ENCODE measurements around the gene ISOC2.
"Not testable (repeated sequence)": the region's sequence is repeated elsewhere in the genome, so short reads cannot be mapped to it uniquely, and the experiment has no call there.

ISOC2 gene

DNA sequence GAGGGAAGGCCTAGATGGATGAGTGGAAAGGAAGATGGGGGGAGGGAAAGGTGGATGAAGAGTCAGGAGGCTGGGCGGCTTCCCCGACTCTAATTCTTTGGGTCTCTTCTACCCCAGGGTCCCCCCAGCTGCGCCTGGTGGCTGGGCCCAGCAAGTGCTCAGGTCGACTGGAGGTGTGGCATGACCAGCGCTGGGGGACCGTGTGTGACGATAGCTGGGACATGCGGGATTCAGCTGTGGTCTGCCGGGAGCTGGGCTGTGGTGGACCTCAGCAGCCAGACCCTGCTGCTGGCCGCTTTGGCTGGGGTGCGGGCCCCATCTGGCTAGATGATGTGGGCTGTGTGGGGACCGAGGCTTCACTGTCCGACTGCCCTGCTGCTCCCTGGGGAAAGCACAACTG lies 36.3 kb upstream of the ISOC2 start:
- TF ChIP-seq EZH2 (IDR thresholded peaks at IDR 0.05; ENCODE audit: borderline replicate concordance, low read length) = no peak
- TF ChIP-seq, protein P1, sequence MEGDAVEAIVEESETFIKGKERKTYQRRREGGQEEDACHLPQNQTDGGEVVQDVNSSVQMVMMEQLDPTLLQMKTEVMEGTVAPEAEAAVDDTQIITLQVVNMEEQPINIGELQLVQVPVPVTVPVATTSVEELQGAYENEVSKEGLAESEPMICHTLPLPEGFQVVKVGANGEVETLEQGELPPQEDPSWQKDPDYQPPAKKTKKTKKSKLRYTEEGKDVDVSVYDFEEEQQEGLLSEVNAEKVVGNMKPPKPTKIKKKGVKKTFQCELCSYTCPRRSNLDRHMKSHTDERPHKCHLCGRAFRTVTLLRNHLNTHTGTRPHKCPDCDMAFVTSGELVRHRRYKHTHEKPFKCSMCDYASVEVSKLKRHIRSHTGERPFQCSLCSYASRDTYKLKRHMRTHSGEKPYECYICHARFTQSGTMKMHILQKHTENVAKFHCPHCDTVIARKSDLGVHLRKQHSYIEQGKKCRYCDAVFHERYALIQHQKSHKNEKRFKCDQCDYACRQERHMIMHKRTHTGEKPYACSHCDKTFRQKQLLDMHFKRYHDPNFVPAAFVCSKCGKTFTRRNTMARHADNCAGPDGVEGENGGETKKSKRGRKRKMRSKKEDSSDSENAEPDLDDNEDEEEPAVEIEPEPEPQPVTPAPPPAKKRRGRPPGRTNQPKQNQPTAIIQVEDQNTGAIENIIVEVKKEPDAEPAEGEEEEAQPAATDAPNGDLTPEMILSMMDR (IDR thresholded peaks at IDR 0.05; ENCODE audit: low read length) = no peak
- no peaks in the 10 kb centered on the region for H3K4me1 ChIP-seq (ENCODE audit: insufficient read depth, low read length, severe bottlenecking)

GRCh38 chr19:55496820-55497219 lies 35.4 kb upstream of the ISOC2 start:
- H3K79me2 ChIP-seq (ENCODE audit: insufficient read depth, low read length); H3K4me2 ChIP-seq (ENCODE audit: low read length); H3K27me3 ChIP-seq (ENCODE audit: insufficient read depth, low read length); H3K27ac ChIP-seq (ENCODE audit: low read depth, low read length, poor library complexity, severe bottlenecking); H4K20me1 ChIP-seq (ENCODE audit: insufficient read depth, low read length); H3K9me3 ChIP-seq (ENCODE audit: low read length); H2AFZ ChIP-seq (ENCODE audit: low read length); H3K9me2 ChIP-seq (ENCODE audit: low read depth, low read length); H3K9ac ChIP-seq (ENCODE audit: low read length); H3K4me3 ChIP-seq (ENCODE audit: low read depth, low read length, poor library complexity, severe bottlenecking); H3K4me1 ChIP-seq (ENCODE audit: insufficient read depth, low read length, severe bottlenecking); H3K36me3 ChIP-seq (ENCODE audit: insufficient read depth, low read length); H3F3A ChIP-seq (ENCODE audit: insufficient read depth, low read length): not testable (repeated sequence)

More for the DNA sequence above, 36.3 kb upstream of the ISOC2 start:
- Histone ChIP-seq H3K9ac (ENCODE audit: low read length) (no peak overlapping the region), H2AFZ (ENCODE audit: low read length) (no peak overlapping the region), H3K4me2 (ENCODE audit: low read length) (no peak overlapping the region), H3K4me3 (ENCODE audit: low read depth, low read length, poor library complexity, severe bottlenecking) (no peak overlapping the region), H3K27ac (ENCODE audit: low read depth, low read length, poor library complexity, severe bottlenecking) (no peak overlapping the region), H3K27me3 (ENCODE audit: insufficient read depth, low read length) (no peaks in the 10 kb centered on the region), H3K9me2 (ENCODE audit: low read depth, low read length) (no peaks in the 10 kb centered on the region), H3K36me3 (ENCODE audit: insufficient read depth, low read length) (no peaks in the 10 kb centered on the region), H4K20me1 (ENCODE audit: insufficient read depth, low read length) (no peaks in the 10 kb centered on the region), H3F3A (ENCODE audit: insufficient read depth, low read length) (no peaks in the 10 kb centered on the region), H3K9me3 (ENCODE audit: low read length) (no peaks in the 10 kb centered on the region), H3K79me2 (ENCODE audit: insufficient read depth, low read length) (no peaks in the 10 kb centered on the region)

- Histone ChIP-seq H3K4me3 (ENCODE audit: low read depth, low read length, poor library complexity, severe bottlenecking) (no peak overlapping the region), H3K9me3 (ENCODE audit: low read length) (no peaks in the 10 kb centered on the region), H3K79me2 (ENCODE audit: insufficient read depth, low read length) (no peaks in the 10 kb centered on the region), H3K4me1 (ENCODE audit: insufficient read depth, low read length, severe bottlenecking) (no peaks in the 10 kb centered on the region), H3K36me3 (ENCODE audit: insufficient read depth, low read length) (no peaks in the 10 kb centered on the region), H3F3A (ENCODE audit: insufficient read depth, low read length) (no peaks in the 10 kb centered on the region), H2AFZ (ENCODE audit: low read length) (no peak overlapping the region), H3K9me2 (ENCODE audit: low read depth, low read length) (no peaks in the 10 kb centered on the region), H3K27me3 (ENCODE audit: insufficient read depth, low read length) (0 out of 2 replicates have a peak, but pooled peaks cover 8% of the 10 kb centered on the region), H4K20me1 (ENCODE audit: insufficient read depth, low read length) (no peaks in the 10 kb centered on the region), H3K9ac (ENCODE audit: low read length) (no peak overlapping the region), H3K27ac (ENCODE audit: low read depth, low read length, poor library complexity, severe bottlenecking) (no peak overlapping the region), H3K4me2 (ENCODE audit: low read length) (no peak overlapping the region)
- TF ChIP-seq, protein P1 (IDR thresholded peaks at IDR 0.05; ENCODE audit: low read length) = no peak
- no peak for TF ChIP-seq EZH2 (IDR thresholded peaks at IDR 0.05; ENCODE audit: borderline replicate concordance, low read length)
These were observed 34.4 kb upstream of the ISOC2 start for GRCh38 chr19:55495646-55496349.

DNA sequence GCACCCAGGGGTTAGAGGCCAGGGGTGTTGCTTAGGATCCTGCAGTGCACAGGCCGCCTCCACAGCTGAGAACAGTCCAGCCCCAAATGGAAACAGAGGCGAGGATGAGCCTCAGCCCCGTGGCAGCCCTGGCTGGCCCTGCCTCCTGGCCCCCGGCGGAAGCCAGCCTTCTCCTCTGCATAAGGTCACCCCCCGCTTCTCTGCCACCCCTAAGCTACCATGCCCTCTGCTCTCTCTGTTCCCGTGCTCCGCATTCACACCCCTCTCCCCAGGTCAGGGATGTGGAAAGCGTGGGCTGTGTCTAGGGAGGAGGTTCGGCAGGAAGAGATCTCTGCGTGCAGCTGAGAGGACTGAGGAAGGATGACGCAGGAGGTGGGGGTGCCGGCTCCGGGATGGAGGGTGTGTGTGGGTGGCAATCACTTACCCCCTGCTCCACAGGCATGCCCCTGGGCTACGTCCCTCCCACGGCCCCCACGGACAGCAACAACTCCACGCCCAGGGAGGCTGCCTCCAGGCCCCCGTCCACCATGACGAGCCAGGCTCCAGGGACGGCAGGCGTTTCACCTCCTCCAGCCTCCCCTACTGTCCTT lies 32.8 kb upstream of the ISOC2 start:
- no peaks in the 10 kb centered on the region for H3F3A ChIP-seq (ENCODE audit: insufficient read depth, low read length)
- peaks cover 10% of the 10 kb centered on the region; the same call in 1 of the 2 replicates for H3K27me3 ChIP-seq (ENCODE audit: insufficient read depth, low read length)
- no peaks in the 10 kb centered on the region for H3K79me2 ChIP-seq (ENCODE audit: insufficient read depth, low read length)
- H3K36me3 ChIP-seq (ENCODE audit: insufficient read depth, low read length) = no peaks in the 10 kb centered on the region
- H3K4me1 ChIP-seq (ENCODE audit: insufficient read depth, low read length, severe bottlenecking) = no peaks in the 10 kb centered on the region
- no peak overlapping the region for H3K4me3 ChIP-seq (ENCODE audit: low read depth, low read length, poor library complexity, severe bottlenecking)
- H3K4me2 ChIP-seq (ENCODE audit: low read length) = no peak overlapping the region
- no peaks in the 10 kb centered on the region for H3K9me3 ChIP-seq (ENCODE audit: low read length)
- TF ChIP-seq, protein P1 (IDR thresholded peaks at IDR 0.05; ENCODE audit: low read length) = no peak
- no peak for TF ChIP-seq EZH2 (IDR thresholded peaks at IDR 0.05; ENCODE audit: borderline replicate concordance, low read length)
- H3K9me2 ChIP-seq (ENCODE audit: low read depth, low read length) = no peaks in the 10 kb centered on the region
- H3K9ac ChIP-seq (ENCODE audit: low read length) = no peak overlapping the region
- H3K27ac ChIP-seq (ENCODE audit: low read depth, low read length, poor library complexity, severe bottlenecking) = no peak overlapping the region
- H2AFZ ChIP-seq (ENCODE audit: low read length) = no peak overlapping the region
- no peaks in the 10 kb centered on the region for H4K20me1 ChIP-seq (ENCODE audit: insufficient read depth, low read length)

All from OCI-LY1 (cell line).